A549 (cell line): ENCODE results near the gene CIB4. TPM values are rescaled to one million over a fixed set of nuclear protein-coding genes. Genes with fewer than 3 reads are reported as not detected.

Experiments
- ATAC-seq, 2 experiments: fragments of 200-7000 bp in 1 of 2; fragments of >200 bp in 1 of 2; cut with Nextera tagmentation in 1 of 2; cut with Tn5 transposase in 1 of 2; 3 replicates each; pipeline versions ENCODE4 v1.8.0 to v1.9.1; 2018 to 2020; ENCODE audit warnings: mild to moderate bottlenecking in 1 of 2, moderate library complexity in 1 of 2
- CTCF ChIA-PET: fragments of 300-600 bp; sonication (Branson Sonifier 250); formaldehyde crosslinking; extraction: SDS; loops from one replicate; lab custom pipeline; 2021; ENCODE audit warnings: antibody characterized with exemption, inconsistent platforms; lab: Yijun Ruan, JAX
- POLR2A ChIA-PET: fragments of 350-600 bp; formaldehyde crosslinking; extraction: SDS; loops from one replicate; lab custom pipeline; 2021; ENCODE audit warnings: antibody characterized with exemption, inconsistent platforms; lab: Yijun Ruan, JAX
- DNase-seq, 2 experiments: peaks; one replicate each; pipeline versions ENCODE4 v3.0.0 to v3.0.0-alpha.2; 2011 to 2016; ENCODE audit warnings: low read depth in 1 of 2, low spot score in 1 of 2
- FAIRE-seq: peaks from 2 replicates; lab custom pipeline; 2011; peaks lifted over from hg19 to GRCh38; lab: Jason Lieb, UNC
- H3K27ac ChIP-seq, 2 experiments: fragments of >200 bp; sonication (Bioruptor Twin); formaldehyde crosslinking; 3 replicates each; pipeline ENCODE4 v1.5.1; 2016 to 2017
- H3K4me1 ChIP-seq: fragments of >200 bp; sonication (Bioruptor Twin); formaldehyde crosslinking; 3 replicates; pipeline ENCODE4 v1.6.1; 2016
- H3K4me2 ChIP-seq: fragments of >200 bp; sonication (Bioruptor Twin); formaldehyde crosslinking; 3 replicates; pipeline ENCODE4 v1.6.1; 2016
- H3K4me3 ChIP-seq: fragments of >200 bp; sonication (Bioruptor Twin); formaldehyde crosslinking; 3 replicates; pipeline ENCODE4 v1.5.1; 2016
- H3K9me3 ChIP-seq: fragments of >200 bp; sonication (Bioruptor Twin); formaldehyde crosslinking; 3 replicates; pipeline ENCODE4 v1.6.1; 2016
- CHD2 ChIP-seq: fragments of 150-350 bp; IDR thresholded peaks from 2 replicates; pipeline ENCODE4 v1.6.1; 2014; ENCODE audit warnings: low read length; ENCODE audit not compliant: partially characterized antibody
- HDAC2 ChIP-seq: fragments of 200-600 bp; sonication (generic); IDR thresholded peaks from 2 replicates; pipeline ENCODE4 v1.6.1; 2016
- HEYL ChIP-seq: fragments of 250-450 bp; sonication (Bioruptor Pico); IDR thresholded peaks from 2 replicates; pipeline ENCODE4 v1.8.0; 2021; ENCODE audit warnings: mild to moderate bottlenecking, moderate library complexity
- KDM1A ChIP-seq: fragments of 200-600 bp; sonication (generic); IDR thresholded peaks from 2 replicates; pipeline ENCODE4 v1.6.1; 2016; ENCODE audit warnings: low read depth, mild to moderate bottlenecking
- MAFK ChIP-seq: fragments of 450-650 bp; IDR thresholded peaks from 2 replicates; pipeline ENCODE4 v1.6.1; 2014; ENCODE audit not compliant: partially characterized antibody
- MAZ ChIP-seq: fragments of 150-350 bp; IDR thresholded peaks from 2 replicates; pipeline ENCODE4 v1.6.1; 2014; ENCODE audit warnings: antibody characterized with exemption, low read depth, low read length, borderline replicate concordance
- MYC ChIP-seq: IDR thresholded peaks from 2 replicates; pipeline ENCODE4 v1.6.1; 2012; ENCODE audit warnings: mild to moderate bottlenecking, inconsistent platforms, low read length, improper control_type of control experiment, borderline replicate concordance
- NR3C1 ChIP-seq: fragments of >200 bp; sonication (Bioruptor Twin); formaldehyde crosslinking; IDR thresholded peaks from 3 replicates; pipeline ENCODE4 v1.6.1; 2017
- PHF8 ChIP-seq: fragments of 200-600 bp; sonication (generic); IDR thresholded peaks from 2 replicates; pipeline ENCODE4 v1.6.1; 2016; ENCODE audit warnings: low read depth, mild to moderate bottlenecking, antibody characterized with exemption, moderate library complexity, borderline replicate concordance
- RAD21 ChIP-seq, 2 experiments: fragments of >200 bp in 1 of 2; sonication (Bioruptor Twin) in 1 of 2; formaldehyde crosslinking in 1 of 2; IDR thresholded peaks in 1 of 2; conservative IDR thresholded peaks in 1 of 2; 2 replicates in 1 of 2; 3 replicates in 1 of 2; pipeline ENCODE4 v1.6.1; 2012 to 2018; ENCODE audit warnings: inconsistent platforms in 1 of 2
- SMC3 ChIP-seq: fragments of >200 bp; sonication (Bioruptor Twin); formaldehyde crosslinking; IDR thresholded peaks from 3 replicates; pipeline ENCODE4 v1.6.1; 2018; ENCODE audit warnings: inconsistent platforms
- WGBS: methylation state at CpG from one replicate; pipeline ENCODE4 v1.1.6; 2017; ENCODE audit errors: missing lambda C conversion rate; 5-methylcytosine and 5-hydroxymethylcytosine counted together
- polyA plus RNA-seq, 4 experiments: library from polyadenylated mRNA; depleted of rRNA in 3 of 4; stranded (reverse); fragments of >200 nt; fragmentation: RNase III in 1 of 4; extraction: RNeasy Plus Mini Kit Qiagen cat#74134 plus additional on column Dnase treatment in 1 of 4; gene quantifications; 2 replicates in 3 of 4; 3 replicates in 1 of 4; pipeline ENCODE4 v1.2.3, GENCODE V29; 2011 to 2017
- TF ChIP-seq, protein P1 (sequence below): IDR thresholded peaks from 2 replicates; pipeline ENCODE4 v1.6.1; 2012; ENCODE audit warnings: low read depth, borderline replicate concordance
- TF ChIP-seq, protein P2 (sequence below): fragments of >200 bp; sonication (Bioruptor Twin); formaldehyde crosslinking; IDR thresholded peaks from 3 replicates; pipeline ENCODE4 v1.5.1; 2016

CIB4 gene
- polyA plus RNA-seq, 2 of the 4 experiments (the other 2 are of a cell fraction) = 0.30 to 1.0 TPM

DNA sequence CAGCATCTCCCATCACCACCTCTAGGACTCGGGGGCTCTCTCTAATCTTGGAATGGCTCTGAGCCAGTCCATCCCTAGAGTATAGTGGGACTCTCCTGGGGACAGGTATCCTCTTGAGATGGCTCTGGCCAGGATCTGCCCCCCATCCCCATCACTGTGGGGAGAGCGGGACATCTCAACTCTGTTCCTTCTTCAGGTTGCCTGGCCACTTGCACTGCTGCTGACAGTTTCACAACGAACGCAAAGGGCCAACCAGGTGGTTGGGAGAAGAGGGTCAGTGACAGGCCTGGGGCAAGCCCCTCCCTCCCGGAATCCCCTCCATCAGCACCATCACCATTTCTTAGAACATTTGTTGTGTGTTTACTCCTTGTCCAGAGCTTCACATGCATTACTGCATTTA is 62.6 kb downstream of the CIB4 start:
- TF ChIP-seq SMC3 = no peak
- ATAC-seq (peak in 1 of 2 experiments; percentile 7; a peak in 2 of 6 replicates), DNase-seq (no peak), FAIRE-seq (no peak)
- ChIA-PET POLR2A (no interaction called here), CTCF (interaction anchor here (0.6 to 11.0 kb wide), 77 partner anchors 11 to 621 kb away, joined by 3 to 237 read pairs (median 4); partner anchors contain the start of gene CIB4)
- Histone ChIP-seq H3K4me3 (no peak overlapping the region), H3K27ac (peak overlapping the region in 1 of 2 experiments; percentile 47; a peak in 1 of 6 replicates), H3K4me1 (peaks cover 4% of the 10 kb centered on the region; the same call in 2 of the 3 replicates), H3K4me2 (no peak overlapping the region), H3K9me3 (no peaks in the 10 kb centered on the region)
- 63% methylated on average over 5 of the region's 5 CpGs for WGBS

DNA sequence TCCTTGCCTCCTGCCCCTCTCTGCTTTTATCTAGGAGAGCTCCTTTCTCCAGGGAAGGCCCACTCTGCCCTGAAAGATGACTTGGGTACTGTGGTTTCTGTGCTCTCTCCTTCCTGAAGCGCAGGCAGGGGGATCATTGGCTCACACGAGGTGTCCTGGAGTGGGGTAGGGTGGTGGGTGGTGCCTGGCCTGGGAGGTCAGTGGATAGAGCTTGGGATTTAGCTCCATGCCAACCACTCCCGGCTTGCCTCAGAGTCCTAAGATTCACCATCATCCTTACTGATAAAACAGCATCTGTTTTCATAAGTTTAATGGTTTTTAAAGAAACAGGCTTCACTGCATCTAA is 63.1 kb downstream of the CIB4 start:
- H3K27ac ChIP-seq = peak overlapping the region in 1 of 2 experiments; percentile 47; a peak in 3 of 6 replicates
- DNase-seq (no peak), FAIRE-seq (no peak), ATAC-seq (peak in 1 of 2 experiments; percentile 63; a peak in 4 of 6 replicates)
- 51% methylated on average over 3 of the region's 3 CpGs for WGBS
- no peak overlapping the region for H3K4me3 ChIP-seq
- ChIA-PET CTCF (interaction anchor here (0.6 to 11.0 kb wide), 91 partner anchors 12 to 633 kb away, joined by 3 to 237 read pairs (median 4); partner anchors contain the start of gene CIB4), POLR2A (no interaction called here)
- H3K9me3 ChIP-seq = no peaks in the 10 kb centered on the region
- TF ChIP-seq MAZ (no peak), HDAC2 (no peak), CHD2 (no peak), HEYL (CRISPR knock-in tag) (no peak), MAFK (no peak), KDM1A (no peak), MYC (no peak), NR3C1 (no peak)
- TF ChIP-seq, protein P1, sequence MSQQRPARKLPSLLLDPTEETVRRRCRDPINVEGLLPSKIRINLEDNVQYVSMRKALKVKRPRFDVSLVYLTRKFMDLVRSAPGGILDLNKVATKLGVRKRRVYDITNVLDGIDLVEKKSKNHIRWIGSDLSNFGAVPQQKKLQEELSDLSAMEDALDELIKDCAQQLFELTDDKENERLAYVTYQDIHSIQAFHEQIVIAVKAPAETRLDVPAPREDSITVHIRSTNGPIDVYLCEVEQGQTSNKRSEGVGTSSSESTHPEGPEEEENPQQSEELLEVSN = no peak
- TF ChIP-seq, protein P2, sequence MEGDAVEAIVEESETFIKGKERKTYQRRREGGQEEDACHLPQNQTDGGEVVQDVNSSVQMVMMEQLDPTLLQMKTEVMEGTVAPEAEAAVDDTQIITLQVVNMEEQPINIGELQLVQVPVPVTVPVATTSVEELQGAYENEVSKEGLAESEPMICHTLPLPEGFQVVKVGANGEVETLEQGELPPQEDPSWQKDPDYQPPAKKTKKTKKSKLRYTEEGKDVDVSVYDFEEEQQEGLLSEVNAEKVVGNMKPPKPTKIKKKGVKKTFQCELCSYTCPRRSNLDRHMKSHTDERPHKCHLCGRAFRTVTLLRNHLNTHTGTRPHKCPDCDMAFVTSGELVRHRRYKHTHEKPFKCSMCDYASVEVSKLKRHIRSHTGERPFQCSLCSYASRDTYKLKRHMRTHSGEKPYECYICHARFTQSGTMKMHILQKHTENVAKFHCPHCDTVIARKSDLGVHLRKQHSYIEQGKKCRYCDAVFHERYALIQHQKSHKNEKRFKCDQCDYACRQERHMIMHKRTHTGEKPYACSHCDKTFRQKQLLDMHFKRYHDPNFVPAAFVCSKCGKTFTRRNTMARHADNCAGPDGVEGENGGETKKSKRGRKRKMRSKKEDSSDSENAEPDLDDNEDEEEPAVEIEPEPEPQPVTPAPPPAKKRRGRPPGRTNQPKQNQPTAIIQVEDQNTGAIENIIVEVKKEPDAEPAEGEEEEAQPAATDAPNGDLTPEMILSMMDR = no peak; the same call in 1 of the 3 replicates
- H3K4me2 ChIP-seq = peak overlapping the region; percentile 60; the same call in 2 of the 3 replicates
- peaks cover 4% of the 10 kb centered on the region; the same call in 2 of the 3 replicates for H3K4me1 ChIP-seq

DNA sequence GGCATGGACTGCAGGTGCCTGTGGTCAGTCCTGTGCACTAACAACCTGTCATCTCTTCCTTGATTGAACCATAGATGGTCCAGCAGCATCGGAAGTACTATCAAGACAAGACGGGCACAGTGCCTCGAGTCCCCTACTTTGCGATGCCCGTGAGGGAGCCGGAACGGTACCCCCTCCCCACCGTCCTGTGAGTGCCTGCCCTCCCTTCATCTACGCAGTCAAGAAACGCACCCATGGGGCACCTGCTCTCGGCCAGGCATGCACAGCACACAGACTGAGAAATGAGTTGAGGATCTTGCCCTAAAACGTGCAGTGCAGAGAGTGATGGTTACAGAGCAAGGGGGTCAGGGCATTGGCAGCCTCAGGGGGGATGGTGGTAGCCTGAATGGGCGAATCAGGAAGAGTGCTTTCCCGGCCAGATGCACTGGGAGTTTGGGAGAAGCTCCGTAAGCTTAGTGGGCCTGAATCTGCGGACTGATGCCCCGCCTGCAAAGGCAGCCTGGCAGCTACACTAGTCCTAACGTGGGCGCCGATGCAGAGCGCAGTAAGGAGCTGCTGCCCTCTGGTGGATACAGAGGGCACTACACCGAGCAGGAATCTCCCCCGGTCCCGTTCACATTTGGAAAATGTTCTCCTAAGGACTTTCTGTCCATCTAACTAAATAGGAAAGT is 63.6 kb downstream of the CIB4 start:
- WGBS = 31% methylated on average over 24 of the region's 24 CpGs
- ATAC-seq (peak; percentile 73 to 93), FAIRE-seq (peak; percentile 78), DNase-seq (peak; percentile 71 to 95)
- Histone ChIP-seq H3K27ac (peak overlapping the region in 1 of 2 experiments; percentile 47; a peak in 3 of 6 replicates), H3K9me3 (no peaks in the 10 kb centered on the region), H3K4me3 (no peak overlapping the region), H3K4me2 (peak overlapping the region; percentile 60)
- CTCF ChIA-PET = interaction anchor here (0.6 to 11.0 kb wide), 92 partner anchors 12 to 632 kb away, joined by 3 to 237 read pairs (median 4); partner anchors contain the start of genes CIB4 and DRC1
- POLR2A ChIA-PET = no interaction called here
- peak; percentile 93 to 96 for TF ChIP-seq RAD21 (conservative IDR thresholded peaks at IDR 0.05 in 1 of 2, IDR thresholded peaks at IDR 0.05 in 1 of 2)
- no peak for TF ChIP-seq MAFK
- TF ChIP-seq PHF8 = no peak
- TF ChIP-seq SMC3 = peak; percentile 92
- TF ChIP-seq KDM1A = no peak
- TF ChIP-seq, protein P2 = peak; percentile 98
- TF ChIP-seq, all 56 proteins: peak for 3
- H3K4me1 ChIP-seq = peaks cover 4% of the 10 kb centered on the region; the same call in 2 of the 3 replicates
